ENCODE data around the gene ATP6AP1.

The ATP6AP1 gene

GRCh38 chrX:154430916-154431315 is 2.4 kb downstream of the ATP6AP1 start:
- no peak for DNase-seq

- no peak for DNase-seq
These were observed 2.9 kb downstream of the ATP6AP1 start for GRCh38 chrX:154431341-154431740.

GRCh38 chrX:154432210-154432609 is 3.7 kb downstream of the ATP6AP1 start:
- DNase-seq: no peak

- DNase-seq: no peak
These were observed 5.1 kb downstream of the ATP6AP1 start for GRCh38 chrX:154433605-154434004.

GRCh38 chrX:154434394-154435168 is 6.1 kb downstream of the ATP6AP1 start:
- no peak for DNase-seq

GRCh38 chrX:154435171-154435733 is 6.8 kb downstream of the ATP6AP1 start:
- DNase-seq: no peak

- DNase-seq: no peak
These were observed 8.0 kb downstream of the ATP6AP1 start for GRCh38 chrX:154436374-154436982.

- DNase-seq: peak; percentile 22
These were observed 8.7 kb downstream of the ATP6AP1 start, which contains the start of gene GDI1 for GRCh38 chrX:154436983-154437752. GDI1 (plus strand) TSS chrX:154437154; CDS start chrX:154437255, 101 bp downstream.

- no peak for DNase-seq
These were observed 9.8 kb downstream of the ATP6AP1 start for GRCh38 chrX:154437971-154438893.

GRCh38 chrX:154439841-154440240 is 11.4 kb downstream of the ATP6AP1 start:
- no peak for DNase-seq

- no peak for DNase-seq
These were observed 12.3 kb downstream of the ATP6AP1 start for GRCh38 chrX:154440623-154441357.

- DNase-seq: no peak
These were observed 13.1 kb downstream of the ATP6AP1 start for GRCh38 chrX:154441564-154441963.

GRCh38 chrX:154441984-154442707 is 13.7 kb downstream of the ATP6AP1 start:
- no peak for DNase-seq

- DNase-seq: no peak
These were observed 15.0 kb downstream of the ATP6AP1 start for GRCh38 chrX:154443479-154443910.

- peak; percentile 45 for DNase-seq
These were observed 15.7 kb downstream of the ATP6AP1 start, which contains the start of gene FAM50A for GRCh38 chrX:154443992-154444754. FAM50A (plus strand) TSS chrX:154444141; CDS start chrX:154444236, 95 bp downstream.

GRCh38 chrX:154444755-154445246 is 16.3 kb downstream of the ATP6AP1 start:
- DNase-seq: no peak

- DNase-seq: no peak
These were observed 17.3 kb downstream of the ATP6AP1 start for GRCh38 chrX:154445776-154446175.

GRCh38 chrX:154446430-154446829 is 18.0 kb downstream of the ATP6AP1 start:
- DNase-seq: no peak

GRCh38 chrX:154448484-154448883 is 20.0 kb downstream of the ATP6AP1 start:
- DNase-seq: no peak

GRCh38 chrX:154449618-154450017 is 21.1 kb downstream of the ATP6AP1 start:
- no peak for DNase-seq
